ENCODE measurements around the gene SCNN1A.

SCNN1A gene

DNA sequence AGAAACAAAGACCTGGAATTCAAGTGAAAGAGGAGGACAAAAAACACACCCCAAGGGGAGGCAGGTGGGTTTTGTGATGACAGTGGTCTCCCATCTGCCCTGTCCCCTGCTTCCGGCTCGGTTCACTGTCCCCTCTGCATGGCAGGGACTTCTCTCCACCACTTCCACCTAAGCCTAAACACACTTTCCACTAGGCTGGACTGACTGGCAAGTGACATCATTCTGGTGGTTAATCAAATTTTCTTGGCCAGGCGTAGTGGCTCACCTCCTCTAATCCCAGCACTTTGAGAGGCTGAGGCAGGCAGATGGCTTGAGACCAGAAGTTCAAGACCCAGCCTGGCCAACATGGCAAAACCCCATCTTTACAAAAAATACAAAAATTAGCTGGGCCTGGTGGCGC is 53.0 kb downstream of the SCNN1A start:
- H3K4me2 ChIP-seq (ENCODE audit: low read depth, low read length, poor library complexity, severe bottlenecking), result no peak overlapping the region
- no peaks in the 10 kb centered on the region for H3K9me2 ChIP-seq (replicated peaks; ENCODE audit: insufficient read depth, low read length)
- no peaks in the 10 kb centered on the region for H4K20me1 ChIP-seq (ENCODE audit: low read depth, low read length)
- no peaks in the 10 kb centered on the region for H3K36me3 ChIP-seq (ENCODE audit: low read length)
- no peak overlapping the region for H3K4me3 ChIP-seq (ENCODE audit: insufficient read depth, low read length, poor library complexity, severe bottlenecking)
- 0 out of 2 replicates have a peak, but pooled peaks cover 5% of the 10 kb centered on the region for H3F3A ChIP-seq (ENCODE audit: insufficient read depth)
- no peak overlapping the region for H2AFZ ChIP-seq (ENCODE audit: low read depth, low read length, severe bottlenecking)
- H3K27ac ChIP-seq (ENCODE audit: low read depth, low read length), result no peak overlapping the region
- no peak overlapping the region for H3K9ac ChIP-seq (ENCODE audit: low read length)
- H3K79me2 ChIP-seq (ENCODE audit: insufficient read depth, low read length), result no peaks in the 10 kb centered on the region
- no peaks in the 10 kb centered on the region for H3K9me3 ChIP-seq (ENCODE audit: insufficient read depth, low read length)
- no peaks in the 10 kb centered on the region for H3K27me3 ChIP-seq (ENCODE audit: low read length)
- no peak for TF ChIP-seq EZH2phosphoT487 (conservative IDR thresholded peaks at IDR 0.05; ENCODE audit: low read length)
- TF ChIP-seq, protein P1, sequence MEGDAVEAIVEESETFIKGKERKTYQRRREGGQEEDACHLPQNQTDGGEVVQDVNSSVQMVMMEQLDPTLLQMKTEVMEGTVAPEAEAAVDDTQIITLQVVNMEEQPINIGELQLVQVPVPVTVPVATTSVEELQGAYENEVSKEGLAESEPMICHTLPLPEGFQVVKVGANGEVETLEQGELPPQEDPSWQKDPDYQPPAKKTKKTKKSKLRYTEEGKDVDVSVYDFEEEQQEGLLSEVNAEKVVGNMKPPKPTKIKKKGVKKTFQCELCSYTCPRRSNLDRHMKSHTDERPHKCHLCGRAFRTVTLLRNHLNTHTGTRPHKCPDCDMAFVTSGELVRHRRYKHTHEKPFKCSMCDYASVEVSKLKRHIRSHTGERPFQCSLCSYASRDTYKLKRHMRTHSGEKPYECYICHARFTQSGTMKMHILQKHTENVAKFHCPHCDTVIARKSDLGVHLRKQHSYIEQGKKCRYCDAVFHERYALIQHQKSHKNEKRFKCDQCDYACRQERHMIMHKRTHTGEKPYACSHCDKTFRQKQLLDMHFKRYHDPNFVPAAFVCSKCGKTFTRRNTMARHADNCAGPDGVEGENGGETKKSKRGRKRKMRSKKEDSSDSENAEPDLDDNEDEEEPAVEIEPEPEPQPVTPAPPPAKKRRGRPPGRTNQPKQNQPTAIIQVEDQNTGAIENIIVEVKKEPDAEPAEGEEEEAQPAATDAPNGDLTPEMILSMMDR (IDR thresholded peaks at IDR 0.05; ENCODE audit: insufficient read depth, low read length, poor library complexity, severe bottlenecking), result no peak

DNA sequence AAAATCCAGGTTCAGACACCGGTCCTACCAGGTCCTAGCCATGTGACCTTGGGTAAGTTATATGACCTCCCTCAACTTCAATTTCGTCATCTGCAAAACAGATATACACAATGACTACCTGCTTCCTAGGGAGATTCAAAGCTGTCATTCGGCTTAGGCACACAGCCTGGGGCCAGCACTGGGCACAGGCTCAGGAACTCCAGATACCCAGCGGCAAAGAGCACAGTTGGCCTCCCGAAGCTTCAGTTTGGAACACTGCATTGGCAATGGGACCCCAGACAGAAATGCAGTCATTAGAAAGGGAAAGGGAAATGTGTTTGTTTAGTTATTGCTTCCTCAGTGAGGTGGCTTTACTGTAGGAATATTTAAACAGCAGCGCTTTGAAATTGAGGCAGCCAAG is 53.5 kb downstream of the SCNN1A start:
- Histone ChIP-seq H3K9me2 (replicated peaks; ENCODE audit: insufficient read depth, low read length) (no peaks in the 10 kb centered on the region), H3K4me2 (ENCODE audit: low read depth, low read length, poor library complexity, severe bottlenecking) (no peak overlapping the region), H4K20me1 (ENCODE audit: low read depth, low read length) (no peaks in the 10 kb centered on the region), H3K27me3 (ENCODE audit: low read length) (no peaks in the 10 kb centered on the region), H3K27ac (ENCODE audit: low read depth, low read length) (no peak overlapping the region), H2AFZ (ENCODE audit: low read depth, low read length, severe bottlenecking) (no peak overlapping the region), H3K79me2 (ENCODE audit: insufficient read depth, low read length) (no peaks in the 10 kb centered on the region), H3K36me3 (ENCODE audit: low read length) (no peaks in the 10 kb centered on the region), H3F3A (ENCODE audit: insufficient read depth) (0 out of 2 replicates have a peak, but pooled peaks cover 5% of the 10 kb centered on the region), H3K9ac (ENCODE audit: low read length) (no peak overlapping the region), H3K9me3 (ENCODE audit: insufficient read depth, low read length) (no peaks in the 10 kb centered on the region), H3K4me3 (ENCODE audit: insufficient read depth, low read length, poor library complexity, severe bottlenecking) (no peak overlapping the region)
- TF ChIP-seq, protein P1 (IDR thresholded peaks at IDR 0.05; ENCODE audit: insufficient read depth, low read length, poor library complexity, severe bottlenecking), result no peak
- no peak for TF ChIP-seq EZH2phosphoT487 (conservative IDR thresholded peaks at IDR 0.05; ENCODE audit: low read length)

DNA sequence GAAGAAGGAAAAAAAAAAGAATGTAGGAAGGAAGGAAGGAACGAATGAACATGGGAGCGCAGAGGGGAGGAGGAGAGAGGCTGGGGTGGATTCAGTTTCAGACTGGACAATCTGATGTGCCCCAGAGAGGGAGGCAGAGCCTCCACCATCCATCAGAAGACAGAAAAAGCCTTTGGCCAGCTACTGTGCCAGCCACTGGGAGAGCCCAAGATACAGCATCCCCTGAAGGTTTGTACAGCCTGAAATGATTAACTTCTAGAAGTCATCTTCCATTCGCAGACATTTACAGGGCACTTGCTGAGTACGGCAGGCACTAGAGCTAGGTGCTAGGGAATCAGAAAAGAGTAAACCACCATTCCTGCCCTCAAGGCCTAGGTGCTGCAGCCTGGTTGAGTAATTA is 55.9 kb downstream of the SCNN1A start:
- Histone ChIP-seq H3K9me2 (replicated peaks; ENCODE audit: insufficient read depth, low read length) (no peaks in the 10 kb centered on the region), H3K27me3 (ENCODE audit: low read length) (no peaks in the 10 kb centered on the region), H3K27ac (ENCODE audit: low read depth, low read length) (no peak overlapping the region), H3K9me3 (ENCODE audit: insufficient read depth, low read length) (no peaks in the 10 kb centered on the region), H4K20me1 (ENCODE audit: low read depth, low read length) (no peaks in the 10 kb centered on the region), H3K79me2 (ENCODE audit: insufficient read depth, low read length) (no peaks in the 10 kb centered on the region), H3K9ac (ENCODE audit: low read length) (no peak overlapping the region), H3F3A (ENCODE audit: insufficient read depth) (0 out of 2 replicates have a peak, but pooled peaks cover 5% of the 10 kb centered on the region), H3K36me3 (ENCODE audit: low read length) (no peaks in the 10 kb centered on the region), H3K4me3 (ENCODE audit: insufficient read depth, low read length, poor library complexity, severe bottlenecking) (no peak overlapping the region), H2AFZ (ENCODE audit: low read depth, low read length, severe bottlenecking) (no peak overlapping the region), H3K4me2 (ENCODE audit: low read depth, low read length, poor library complexity, severe bottlenecking) (no peak overlapping the region)
- TF ChIP-seq, protein P1 (IDR thresholded peaks at IDR 0.05; ENCODE audit: insufficient read depth, low read length, poor library complexity, severe bottlenecking), result no peak
- TF ChIP-seq EZH2phosphoT487 (conservative IDR thresholded peaks at IDR 0.05; ENCODE audit: low read length), result no peak
